Panc1 (cell line): Measurements from ENCODE around the gene FIBP.

Experiments used
- REST ChIP-seq, 2 experiments: IDR thresholded peaks; 2 replicates each; pipeline ENCODE4 v1.6.1; 2011 to 2012; ENCODE audit warnings: low read depth in 2 of 2, control low read depth in 1 of 2, low read length in 1 of 2, mild to moderate bottlenecking in 1 of 2, moderate library complexity in 1 of 2; ENCODE audit not compliant: insufficient read depth in 1 of 2
- TF ChIP-seq, protein P1 (sequence below): fragments of 450-650 bp; IDR thresholded peaks from 2 replicates; pipeline ENCODE4 v1.5.1; 2017; ENCODE audit warnings: mild to moderate bottlenecking

DNA sequence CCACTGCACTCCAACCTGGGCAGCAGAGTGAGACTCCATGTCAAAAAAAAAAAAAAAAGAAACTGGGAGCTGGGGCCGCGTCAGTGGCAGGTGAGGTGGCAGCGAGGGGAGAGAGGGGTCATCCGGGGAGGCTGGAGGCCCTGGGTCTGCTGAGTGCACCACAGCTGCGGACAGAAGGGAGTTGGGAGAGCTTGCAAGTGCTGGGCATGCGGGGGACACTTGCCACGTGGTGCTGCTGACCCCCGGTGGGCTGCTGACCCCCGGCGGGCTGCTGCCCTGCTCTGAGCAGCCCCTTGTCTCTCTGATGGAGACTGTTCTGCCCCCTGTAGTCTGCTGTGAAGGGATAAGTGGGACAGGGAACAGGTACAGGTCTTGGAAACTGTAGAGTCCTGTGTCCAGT, 33.6 kb upstream of the FIBP start:
- TF ChIP-seq, protein P1, sequence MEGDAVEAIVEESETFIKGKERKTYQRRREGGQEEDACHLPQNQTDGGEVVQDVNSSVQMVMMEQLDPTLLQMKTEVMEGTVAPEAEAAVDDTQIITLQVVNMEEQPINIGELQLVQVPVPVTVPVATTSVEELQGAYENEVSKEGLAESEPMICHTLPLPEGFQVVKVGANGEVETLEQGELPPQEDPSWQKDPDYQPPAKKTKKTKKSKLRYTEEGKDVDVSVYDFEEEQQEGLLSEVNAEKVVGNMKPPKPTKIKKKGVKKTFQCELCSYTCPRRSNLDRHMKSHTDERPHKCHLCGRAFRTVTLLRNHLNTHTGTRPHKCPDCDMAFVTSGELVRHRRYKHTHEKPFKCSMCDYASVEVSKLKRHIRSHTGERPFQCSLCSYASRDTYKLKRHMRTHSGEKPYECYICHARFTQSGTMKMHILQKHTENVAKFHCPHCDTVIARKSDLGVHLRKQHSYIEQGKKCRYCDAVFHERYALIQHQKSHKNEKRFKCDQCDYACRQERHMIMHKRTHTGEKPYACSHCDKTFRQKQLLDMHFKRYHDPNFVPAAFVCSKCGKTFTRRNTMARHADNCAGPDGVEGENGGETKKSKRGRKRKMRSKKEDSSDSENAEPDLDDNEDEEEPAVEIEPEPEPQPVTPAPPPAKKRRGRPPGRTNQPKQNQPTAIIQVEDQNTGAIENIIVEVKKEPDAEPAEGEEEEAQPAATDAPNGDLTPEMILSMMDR = no peak
- TF ChIP-seq REST (IDR thresholded peaks at IDR 0.05; ENCODE audit: insufficient read depth in 1 of 2, low read depth in 2 of 2, low read length in 1 of 2) = no peak
